ENCODE data around the gene PCSK9. TPM values are rescaled to one million over a fixed set of nuclear protein-coding genes. Genes with fewer than 3 reads are reported as not detected.

The PCSK9 gene
- total RNA-seq, 1 donor from 2014 or later: not detected

- H3K36me3 Mint-ChIP-seq (ENCODE audit: low read depth): no peaks in the 10 kb centered on the region
- intact Hi-C loops (cut with micrococcal nuclease): no loop called here
- H3K27ac Mint-ChIP-seq: no peak overlapping the region
- H3K9me3 Mint-ChIP-seq: no peaks in the 10 kb centered on the region
- no peak for DNase-seq (ENCODE audit: low spot score)
- H3K27me3 Mint-ChIP-seq (ENCODE audit: insufficient read depth): peaks cover 67% of the 10 kb centered on the region
- H3K4me1 Mint-ChIP-seq (ENCODE audit: low read depth): no peaks in the 10 kb centered on the region
- H3K4me3 Mint-ChIP-seq: no peak overlapping the region
Measured at GRCh38 chr1:55040083-55040932, 960 bp downstream of the PCSK9 start.

- peaks cover 60% of the 10 kb centered on the region for H3K27me3 Mint-ChIP-seq (ENCODE audit: insufficient read depth)
- no peak overlapping the region for H3K27ac Mint-ChIP-seq
- intact Hi-C loops (cut with micrococcal nuclease): no loop called here
- no peaks in the 10 kb centered on the region for H3K4me1 Mint-ChIP-seq (ENCODE audit: low read depth)
- H3K36me3 Mint-ChIP-seq (ENCODE audit: low read depth): no peaks in the 10 kb centered on the region
- no peak for DNase-seq (ENCODE audit: low spot score)
- no peak overlapping the region for H3K4me3 Mint-ChIP-seq
- H3K9me3 Mint-ChIP-seq: no peaks in the 10 kb centered on the region
Measured at GRCh38 chr1:55040933-55041494, 1.7 kb downstream of the PCSK9 start.

GRCh38 chr1:55041613-55042012, 2.3 kb downstream of the PCSK9 start:
- Mint-ChIP-seq H3K4me3 (no peak overlapping the region), H3K27ac (no peak overlapping the region), H3K9me3 (no peaks in the 10 kb centered on the region), H3K27me3 (ENCODE audit: insufficient read depth) (peaks cover 55% of the 10 kb centered on the region), H3K36me3 (ENCODE audit: low read depth) (no peaks in the 10 kb centered on the region), H3K4me1 (ENCODE audit: low read depth) (no peaks in the 10 kb centered on the region)
- DNase-seq (ENCODE audit: low spot score): no peak
- intact Hi-C loops (cut with micrococcal nuclease): no loop called here

DNA sequence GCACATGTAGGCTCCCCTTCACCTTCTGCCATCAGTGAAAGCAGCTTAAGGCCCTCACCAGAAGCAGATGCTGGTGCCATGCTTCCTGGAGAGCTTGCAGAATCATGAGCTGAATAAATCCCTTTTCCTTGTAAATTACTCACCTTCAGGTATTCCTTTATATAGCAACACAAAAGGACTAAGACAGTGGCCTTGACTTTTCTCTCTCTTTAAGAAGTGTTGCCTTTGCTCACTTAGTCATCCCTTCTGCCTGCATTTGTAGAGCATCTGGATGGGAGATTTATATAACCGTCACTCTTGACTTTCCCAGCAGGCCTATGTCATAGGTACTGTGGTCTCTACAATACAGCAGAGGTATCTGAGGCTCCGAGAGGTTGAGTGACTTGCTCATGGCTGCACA, 3.7 kb downstream of the PCSK9 start:
- Mint-ChIP-seq H3K27ac (no peak overlapping the region), H3K4me1 (ENCODE audit: low read depth) (no peaks in the 10 kb centered on the region), H3K4me3 (no peak overlapping the region), H3K36me3 (ENCODE audit: low read depth) (no peaks in the 10 kb centered on the region), H3K27me3 (ENCODE audit: insufficient read depth) (peaks cover 45% of the 10 kb centered on the region), H3K9me3 (no peaks in the 10 kb centered on the region)
- no peak for DNase-seq (ENCODE audit: low spot score)
- intact Hi-C loops (cut with micrococcal nuclease): no loop called here

GRCh38 chr1:55043726-55044125, 4.4 kb downstream of the PCSK9 start:
- Mint-ChIP-seq H3K4me3 (no peak overlapping the region), H3K4me1 (ENCODE audit: low read depth) (no peaks in the 10 kb centered on the region), H3K27me3 (ENCODE audit: insufficient read depth) (peaks cover 39% of the 10 kb centered on the region), H3K27ac (no peak overlapping the region), H3K36me3 (ENCODE audit: low read depth) (no peaks in the 10 kb centered on the region), H3K9me3 (no peaks in the 10 kb centered on the region)
- no peak for DNase-seq (ENCODE audit: low spot score)
- intact Hi-C loops (cut with micrococcal nuclease): no loop called here

GRCh38 chr1:55044617-55045397, 5.5 kb downstream of the PCSK9 start:
- no peak for DNase-seq (ENCODE audit: low spot score)
- Mint-ChIP-seq H3K9me3 (no peaks in the 10 kb centered on the region), H3K4me1 (ENCODE audit: low read depth) (no peaks in the 10 kb centered on the region), H3K4me3 (no peak overlapping the region), H3K27me3 (ENCODE audit: insufficient read depth) (peaks cover 30% of the 10 kb centered on the region), H3K27ac (no peak overlapping the region), H3K36me3 (ENCODE audit: low read depth) (no peaks in the 10 kb centered on the region)
- intact Hi-C loops (cut with micrococcal nuclease): no loop called here

DNA sequence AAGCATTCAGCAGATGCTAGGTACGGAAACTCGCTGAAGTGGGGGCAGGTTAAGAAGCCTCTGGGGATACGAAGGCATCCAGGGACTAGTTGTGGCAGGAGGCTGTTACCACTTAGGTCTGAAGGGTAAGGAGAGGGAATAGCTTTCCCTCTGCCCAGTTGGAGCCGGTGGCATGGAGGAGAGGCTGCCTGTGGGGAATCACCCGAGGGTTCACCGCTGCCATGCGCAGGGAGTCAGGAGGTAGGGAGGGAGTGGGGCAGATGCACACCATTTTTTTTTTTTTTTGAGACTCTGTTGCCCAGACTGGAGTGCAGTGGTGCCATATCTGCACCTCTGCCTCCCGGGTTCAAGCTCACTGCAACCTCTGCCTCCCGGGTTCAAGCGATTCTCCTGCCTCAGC, 6.1 kb downstream of the PCSK9 start:
- no peak overlapping the region for H3K4me3 Mint-ChIP-seq

GRCh38 chr1:55046871-55047270, 7.5 kb downstream of the PCSK9 start:
- DNase-seq (ENCODE audit: low spot score): no peak
- no peak overlapping the region for H3K4me3 Mint-ChIP-seq
- H3K9me3 Mint-ChIP-seq: no peaks in the 10 kb centered on the region
- no peaks in the 10 kb centered on the region for H3K4me1 Mint-ChIP-seq (ENCODE audit: low read depth)
- no peaks in the 10 kb centered on the region for H3K36me3 Mint-ChIP-seq (ENCODE audit: low read depth)
- peaks cover 11% of the 10 kb centered on the region for H3K27me3 Mint-ChIP-seq (ENCODE audit: insufficient read depth)
- intact Hi-C loops (cut with micrococcal nuclease): no loop called here
- no peak overlapping the region for H3K27ac Mint-ChIP-seq

More for the DNA sequence above, 6.1 kb downstream of the PCSK9 start:
- Mint-ChIP-seq H3K36me3 (ENCODE audit: low read depth) (no peaks in the 10 kb centered on the region), H3K9me3 (no peaks in the 10 kb centered on the region), H3K4me1 (ENCODE audit: low read depth) (no peaks in the 10 kb centered on the region), H3K27ac (no peak overlapping the region), H3K27me3 (ENCODE audit: insufficient read depth) (peaks cover 25% of the 10 kb centered on the region)
- DNase-seq (ENCODE audit: low spot score): no peak
- intact Hi-C loops (cut with micrococcal nuclease): no loop called here

DNA sequence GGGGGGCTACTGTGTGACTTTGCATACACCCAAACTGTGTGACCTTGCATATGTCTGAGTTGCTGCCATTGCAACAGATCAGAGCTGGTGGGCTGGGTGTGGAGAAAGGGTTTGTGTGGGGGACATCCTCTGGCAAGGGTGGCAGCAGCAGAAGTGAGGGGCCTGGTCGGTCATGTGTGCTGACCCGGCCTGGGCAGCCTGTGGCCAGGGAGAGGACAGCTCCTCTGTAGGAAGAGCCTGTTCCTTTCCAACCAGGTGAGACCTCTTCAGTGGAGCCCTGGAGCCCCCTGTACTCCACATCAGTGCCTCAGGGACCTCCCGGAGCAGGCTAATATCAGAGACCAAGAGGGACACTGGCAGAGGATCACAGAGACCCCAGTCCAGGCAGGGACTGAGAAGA, 8.3 kb downstream of the PCSK9 start:
- no peak overlapping the region for H3K4me3 Mint-ChIP-seq
- H3K4me1 Mint-ChIP-seq (ENCODE audit: low read depth): no peaks in the 10 kb centered on the region
- H3K36me3 Mint-ChIP-seq (ENCODE audit: low read depth): no peaks in the 10 kb centered on the region
- DNase-seq (ENCODE audit: low spot score): no peak
- peaks cover 5% of the 10 kb centered on the region for H3K27me3 Mint-ChIP-seq (ENCODE audit: insufficient read depth)
- no peaks in the 10 kb centered on the region for H3K9me3 Mint-ChIP-seq
- no peak overlapping the region for H3K27ac Mint-ChIP-seq
- intact Hi-C loops (cut with micrococcal nuclease): no loop called here

DNA sequence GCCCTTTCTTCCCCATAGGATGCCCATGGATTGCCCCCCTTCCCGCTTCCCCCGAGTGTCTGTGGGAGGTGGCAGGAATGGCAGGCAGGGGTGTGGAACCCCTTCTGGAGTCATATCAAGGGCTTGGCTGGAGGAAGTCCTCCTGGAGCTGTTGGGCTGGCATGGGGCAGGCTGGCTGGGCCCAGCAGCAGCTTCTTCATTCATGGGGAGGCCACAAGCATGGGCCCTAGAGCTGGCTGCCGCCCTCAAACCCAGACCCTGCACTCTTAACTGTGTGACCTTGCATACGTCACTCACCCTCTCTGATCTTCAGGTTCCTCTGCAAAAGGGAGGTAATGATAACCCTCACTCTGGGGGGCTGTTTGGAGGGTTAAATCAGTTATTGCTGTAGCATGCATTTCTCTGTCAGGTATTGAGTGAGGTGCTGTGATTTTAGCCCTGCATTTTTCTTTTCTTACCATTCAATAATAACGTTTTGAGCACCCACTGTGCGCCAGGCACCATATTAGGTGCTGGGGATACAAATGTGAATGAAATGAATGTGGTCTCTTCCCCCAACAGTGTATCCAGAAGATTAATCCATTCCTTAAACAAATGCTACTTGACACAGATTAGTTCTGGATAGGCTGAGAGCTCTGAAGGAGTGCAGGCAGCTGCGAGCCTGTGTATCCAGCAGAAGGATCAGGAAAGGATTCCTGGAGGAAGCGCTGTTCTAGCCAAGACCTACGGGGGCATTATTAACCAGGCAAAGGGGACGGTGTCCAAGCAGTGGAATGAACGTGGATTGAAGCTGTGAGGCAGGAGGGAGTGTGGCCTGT, 9.3 kb downstream of the PCSK9 start:
- H3K4me1 Mint-ChIP-seq (ENCODE audit: low read depth): no peaks in the 10 kb centered on the region
- H3K9me3 Mint-ChIP-seq: no peaks in the 10 kb centered on the region
- no peak for DNase-seq (ENCODE audit: low spot score)
- no peak overlapping the region for H3K4me3 Mint-ChIP-seq
- no peaks in the 10 kb centered on the region for H3K36me3 Mint-ChIP-seq (ENCODE audit: low read depth)
- peaks cover 2% of the 10 kb centered on the region for H3K27me3 Mint-ChIP-seq (ENCODE audit: insufficient read depth)
- intact Hi-C loops (cut with micrococcal nuclease): no loop called here
- no peak overlapping the region for H3K27ac Mint-ChIP-seq

DNA sequence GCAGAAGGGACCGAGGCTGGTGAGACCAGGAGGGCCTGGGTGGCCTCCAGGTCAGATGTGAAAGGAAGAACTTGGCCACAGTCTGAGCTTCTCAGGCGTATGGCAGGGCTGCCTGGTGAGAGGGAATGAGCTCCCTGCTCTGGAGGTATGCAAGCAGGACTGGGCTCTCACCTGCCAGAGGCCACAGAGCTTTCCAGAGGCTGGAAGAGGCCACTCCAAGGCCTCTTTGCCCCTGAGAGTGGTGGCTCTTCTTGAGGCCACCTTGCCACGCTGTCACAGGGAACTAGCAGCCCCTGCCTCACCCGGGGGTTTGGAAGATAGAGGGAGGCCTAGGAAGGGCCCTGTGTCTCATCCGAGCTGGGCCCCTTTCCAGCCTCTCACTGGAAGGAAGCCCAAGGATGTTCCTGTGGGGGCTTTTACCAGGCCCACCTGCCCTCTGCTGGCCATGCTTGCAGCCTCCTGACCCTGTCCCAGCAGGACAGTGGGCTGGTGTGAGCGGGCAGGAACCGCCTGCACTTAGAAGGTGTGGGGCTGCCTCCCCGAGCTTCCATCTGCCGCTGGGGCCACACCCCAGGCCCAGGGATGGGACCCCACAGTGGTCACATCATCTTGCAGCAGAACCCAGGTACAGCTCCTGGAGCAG, 10.0 kb downstream of the PCSK9 start:
- no peaks in the 10 kb centered on the region for H3K9me3 Mint-ChIP-seq
- H3K36me3 Mint-ChIP-seq (ENCODE audit: low read depth): no peaks in the 10 kb centered on the region
- no peak for DNase-seq (ENCODE audit: low spot score)
- intact Hi-C loops (cut with micrococcal nuclease): no loop called here
- H3K4me1 Mint-ChIP-seq (ENCODE audit: low read depth): no peaks in the 10 kb centered on the region
- no peak overlapping the region for H3K27ac Mint-ChIP-seq
- H3K27me3 Mint-ChIP-seq (ENCODE audit: insufficient read depth): peaks cover 2% of the 10 kb centered on the region
- no peak overlapping the region for H3K4me3 Mint-ChIP-seq

- no peaks in the 10 kb centered on the region for H3K36me3 Mint-ChIP-seq (ENCODE audit: low read depth)
- peaks cover 2% of the 10 kb centered on the region for H3K27me3 Mint-ChIP-seq (ENCODE audit: insufficient read depth)
- H3K4me3 Mint-ChIP-seq: no peak overlapping the region
- DNase-seq (ENCODE audit: low spot score): no peak
- no peaks in the 10 kb centered on the region for H3K4me1 Mint-ChIP-seq (ENCODE audit: low read depth)
- intact Hi-C loops (cut with micrococcal nuclease): no loop called here
- no peaks in the 10 kb centered on the region for H3K9me3 Mint-ChIP-seq
- no peak overlapping the region for H3K27ac Mint-ChIP-seq
Measured at GRCh38 chr1:55049914-55050278, 10.5 kb downstream of the PCSK9 start.

All from activated T-helper 1 cell treated with anti-CD3 and anti-CD28 coated beads, Interleukin-12 subunit alpha, Interleukin-12 subunit beta, Interleukin-2, Interleukin-4 antibody, amounts not matched to agents 30 ng/mL and 10 ng/mL and 1 ng/mL, durations not matched to agents 14 hours and 24 hours and 36 hours (primary cell).